Measurements from ENCODE around the gene C16orf96.

- TF ChIP-seq REST (IDR thresholded peaks at IDR 0.05; ENCODE audit: insufficient replicate concordance, low read depth), result no peak
- no peak for TF ChIP-seq CTCF (IDR thresholded peaks at IDR 0.05; ENCODE audit: insufficient read depth, low read length)
- no peak for TF ChIP-seq POLR2AphosphoS5 (IDR thresholded peaks at IDR 0.05; ENCODE audit: low read depth)
Measured at GRCh38 chr16:4597174-4597573, 41.0 kb downstream of the C16orf96 start.
